Measurements from ENCODE around the gene FTSJ3.

The FTSJ3 gene

GRCh38 chr17:63855185-63855584 is 27.7 kb upstream of the FTSJ3 start:
- no peak for DNase-seq (ENCODE audit: low read depth in 2 of 2)
- TF ChIP-seq CTCF (IDR thresholded peaks at IDR 0.05; ENCODE audit: low read depth, low read length): no peak

GRCh38 chr17:63854709-63855108 is 27.2 kb upstream of the FTSJ3 start:
- no peak overlapping the region for H3K4me3 ChIP-seq (replicated peaks in 1 of 2; ENCODE audit: low read depth in 2 of 2, low read length in 2 of 2)
- no peak for DNase-seq (ENCODE audit: low read depth in 2 of 2)
- TF ChIP-seq CTCF (IDR thresholded peaks at IDR 0.05; ENCODE audit: low read depth, low read length): no peak

More at GRCh38 chr17:63855185-63855584, 27.7 kb upstream of the FTSJ3 start:
- H3K4me3 ChIP-seq (replicated peaks in 1 of 2; ENCODE audit: low read depth in 2 of 2, low read length in 2 of 2): no peak overlapping the region

GRCh38 chr17:63853260-63853659 is 25.8 kb upstream of the FTSJ3 start:
- DNase-seq (ENCODE audit: low read depth in 2 of 2): no peak
- no peak for TF ChIP-seq CTCF (IDR thresholded peaks at IDR 0.05; ENCODE audit: low read depth, low read length)
- H3K4me3 ChIP-seq (replicated peaks in 1 of 2; ENCODE audit: low read depth in 2 of 2, low read length in 2 of 2): no peak overlapping the region

GRCh38 chr17:63850401-63850800 is 22.9 kb upstream of the FTSJ3 start:
- TF ChIP-seq CTCF (IDR thresholded peaks at IDR 0.05; ENCODE audit: low read depth, low read length): no peak
- no peak overlapping the region for H3K4me3 ChIP-seq (replicated peaks in 1 of 2; ENCODE audit: low read depth in 2 of 2, low read length in 2 of 2)
- DNase-seq (ENCODE audit: low read depth in 2 of 2): no peak

GRCh38 chr17:63848834-63849689 is 21.6 kb upstream of the FTSJ3 start:
- peak; percentile 64 for TF ChIP-seq CTCF (IDR thresholded peaks at IDR 0.05; ENCODE audit: low read depth, low read length)
- H3K4me3 ChIP-seq (replicated peaks in 1 of 2; ENCODE audit: low read depth in 2 of 2, low read length in 2 of 2): peak overlapping the region; percentile 15 to 27
- DNase-seq (ENCODE audit: low read depth in 2 of 2): peak; percentile 93 to 94

GRCh38 chr17:63847525-63848249 is 20.2 kb upstream of the FTSJ3 start:
- no peak for TF ChIP-seq CTCF (IDR thresholded peaks at IDR 0.05; ENCODE audit: low read depth, low read length)
- DNase-seq (ENCODE audit: low read depth in 2 of 2): no peak
- H3K4me3 ChIP-seq (replicated peaks in 1 of 2; ENCODE audit: low read depth in 2 of 2, low read length in 2 of 2): no peak overlapping the region
